Spleen (tissue), 7 donors: Measurements from ENCODE around the gene ARHGEF28.

Source experiments
- CTCF ChIP-seq, 11 experiments: fragments of 200-600 bp in 7 of 11; fragments of 450-650 bp in 4 of 11; sonication (generic) in 4 of 11; IDR thresholded peaks in 8 of 11; conservative IDR thresholded peaks in 3 of 11; 1 replicate in 7 of 11; 2 replicates in 4 of 11; pipeline versions ENCODE4 v1.4.0 to v1.8.0; 2016 to 2021; ENCODE audit warnings: antibody characterized with exemption in 11 of 11, inconsistent platforms in 4 of 11, mild to moderate bottlenecking in 1 of 11
- POLR2A ChIP-seq, 3 donors: fragments of 450-650 bp; IDR thresholded peaks; one replicate each; pipeline ENCODE4 v1.5.1; 2017; ENCODE audit warnings: antibody characterized with exemption in 3 of 3, mild to moderate bottlenecking in 1 of 3
- donor health status: DM: no; HTN: no; CAD: no; lungs with moderate emphysema.
- donor health status: DM: no; HTN: no; CAD: no.
- donor health status: DM: no; HTN: no; CAD: no.

- TF ChIP-seq POLR2A (IDR thresholded peaks at IDR 0.05) (no peak), CTCF (IDR thresholded peaks at IDR 0.05 in 8 of 11, conservative IDR thresholded peaks at IDR 0.05 in 3 of 11) (no peak)
These were observed 195.0 kb downstream of the ARHGEF28 start for GRCh38 chr5:73821003-73821402.
